Left hindlimb (tissue), 1 donor: ENCODE measurements around the gene SAMD8.
A peak's percentile ranks its signal among the peaks of the same experiment; 100 is the strongest.

Experiments
- DNase-seq: peaks from one replicate; pipeline ENCODE4 v3.0.0-alpha.2; 2018

Gene SAMD8

DNA sequence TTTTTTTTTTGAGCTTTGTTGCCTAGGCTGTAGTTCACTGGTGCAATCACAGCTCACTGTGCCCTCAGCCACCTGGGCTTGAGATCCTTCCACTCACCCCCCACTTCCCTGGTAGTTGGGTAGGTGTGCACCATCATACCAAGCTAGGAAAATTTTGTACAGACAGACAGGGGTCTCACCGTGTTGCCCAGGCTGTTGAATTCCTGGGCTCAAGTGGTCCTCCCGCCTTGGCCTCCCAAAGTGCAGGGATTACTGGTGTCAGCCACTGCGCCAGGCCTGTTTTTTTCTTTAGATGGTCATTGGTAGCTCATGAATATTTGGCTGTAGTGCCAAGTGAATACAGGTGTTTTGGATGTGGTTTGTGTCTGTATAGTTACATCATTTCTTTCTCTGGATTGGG is 116.8 kb downstream of the SAMD8 start:
- DNase-seq, result no peak

DNA sequence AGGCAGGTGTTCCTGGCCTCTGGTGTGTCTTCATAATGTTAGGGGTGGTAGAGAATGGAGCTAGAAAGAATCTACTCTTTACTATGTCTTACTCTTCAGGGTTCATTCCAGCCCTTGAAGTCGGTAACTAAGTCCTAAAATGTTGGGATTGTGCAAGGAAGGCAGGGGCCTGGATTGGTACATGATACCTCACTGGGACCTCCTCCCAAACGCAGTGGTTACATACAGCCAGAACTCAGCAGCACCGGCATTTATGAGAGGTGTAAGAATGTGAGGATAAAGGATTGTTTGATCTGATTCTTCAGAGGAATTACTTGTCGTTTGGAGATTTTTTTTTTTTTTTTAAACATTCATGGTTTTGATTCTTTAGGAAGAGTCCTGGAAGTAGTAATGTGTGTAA is 117.4 kb downstream of the SAMD8 start:
- no peak for DNase-seq

DNA sequence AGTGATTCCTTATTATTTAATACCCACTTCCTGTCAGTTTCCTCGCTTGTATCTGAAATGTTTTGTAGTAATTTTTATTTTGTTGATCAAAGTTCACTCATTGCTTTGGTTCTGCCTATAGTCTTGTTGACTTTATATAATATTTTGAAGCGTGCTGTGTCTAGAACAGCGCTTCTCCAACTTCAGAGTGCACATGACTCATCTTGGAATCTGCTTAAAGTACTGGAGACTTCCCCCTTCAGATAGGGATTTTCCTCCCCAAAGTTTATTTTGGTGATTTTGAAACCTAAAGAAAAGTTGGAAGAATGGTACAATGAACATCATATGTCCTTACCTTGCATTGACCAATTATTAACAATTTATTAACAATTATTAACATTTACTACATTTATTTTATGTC is 118.5 kb downstream of the SAMD8 start:
- DNase-seq, result no peak

DNA sequence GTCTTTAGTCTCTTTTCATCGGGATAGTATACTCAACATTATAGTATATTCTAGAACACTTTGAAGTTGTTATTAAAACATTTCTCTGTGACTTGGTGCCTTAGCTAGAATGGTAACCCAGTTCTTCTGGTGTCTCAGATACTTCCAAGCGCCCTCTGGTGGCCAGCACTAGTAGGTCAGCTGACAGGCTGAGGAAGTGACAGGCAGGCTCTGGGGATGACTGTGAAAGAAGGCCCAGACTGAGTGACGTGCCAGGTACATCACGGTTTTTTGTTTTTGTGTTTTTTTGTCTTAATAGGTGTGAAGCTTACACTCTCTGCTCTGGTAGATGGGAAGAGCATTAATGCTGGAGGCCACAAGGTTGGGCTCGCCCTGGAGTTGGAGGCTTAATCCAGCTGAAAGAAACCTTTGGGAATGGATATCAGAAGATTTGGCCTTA is 119.2 kb downstream of the SAMD8 start:
- peak; percentile 83 for DNase-seq
